ENCODE measurements around the gene CFL2.

CFL2 gene

GRCh38 chr14:34668111-34668510 is 46.3 kb downstream of the CFL2 start:
- DNase-seq, result no peak

GRCh38 chr14:34667007-34667406 is 47.4 kb downstream of the CFL2 start:
- DNase-seq, result no peak

- no peak for DNase-seq
These were observed 48.5 kb downstream of the CFL2 start for GRCh38 chr14:34665785-34666435.

- DNase-seq, result no peak
These were observed 51.8 kb downstream of the CFL2 start for GRCh38 chr14:34662561-34663088.

GRCh38 chr14:34660796-34661195 is 53.6 kb downstream of the CFL2 start:
- no peak for DNase-seq
